ENCODE measurements around the gene CERKL. TPM values are rescaled to one million over a fixed set of nuclear protein-coding genes. Genes with fewer than 3 reads are reported as not detected.

CERKL gene
- polyA plus RNA-seq, 1 donor from 2014 or later, result 13.0 TPM

DNA sequence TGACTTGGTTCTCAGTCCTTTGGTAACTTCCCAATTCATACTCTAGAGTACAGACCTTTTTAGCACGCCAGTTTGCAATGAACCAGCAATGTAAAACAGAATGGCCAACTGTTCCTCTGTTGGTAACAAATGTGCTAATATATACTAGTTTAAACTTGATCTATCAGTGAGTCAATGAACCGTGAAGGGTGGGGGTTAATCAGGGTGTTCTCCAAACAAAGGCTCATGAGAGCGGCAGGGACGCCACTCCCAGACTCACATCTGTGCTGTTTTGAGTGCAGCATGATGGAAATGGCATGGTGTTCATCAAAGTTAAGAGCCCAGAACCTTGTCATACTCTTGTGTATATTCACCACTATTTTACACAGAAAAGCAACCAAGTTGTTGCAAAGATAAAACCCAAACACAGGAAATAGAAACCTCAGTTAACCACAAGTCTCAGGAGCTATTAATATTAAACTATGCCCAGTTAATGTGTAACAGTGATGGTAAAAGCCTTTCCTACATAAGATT lies 70.3 kb downstream of the CERKL start:
- H3K9me3 Mint-ChIP-seq, result peaks cover 0 to 2% (median 0%) of the 10 kb centered on the region in 3 donors
- H3K27ac Mint-ChIP-seq, result no peak overlapping the region
- H3K4me3 Mint-ChIP-seq, result peak overlapping the region in 1 of 4 donors; percentile 46
- H3K4me1 Mint-ChIP-seq, result peaks cover 12 to 17% (median 14%) of the 10 kb centered on the region in 3 donors
- no peaks in the 10 kb centered on the region for H3K36me3 Mint-ChIP-seq
- peaks cover 5% of the 10 kb centered on the region for H3K27me3 Mint-ChIP-seq

DNA sequence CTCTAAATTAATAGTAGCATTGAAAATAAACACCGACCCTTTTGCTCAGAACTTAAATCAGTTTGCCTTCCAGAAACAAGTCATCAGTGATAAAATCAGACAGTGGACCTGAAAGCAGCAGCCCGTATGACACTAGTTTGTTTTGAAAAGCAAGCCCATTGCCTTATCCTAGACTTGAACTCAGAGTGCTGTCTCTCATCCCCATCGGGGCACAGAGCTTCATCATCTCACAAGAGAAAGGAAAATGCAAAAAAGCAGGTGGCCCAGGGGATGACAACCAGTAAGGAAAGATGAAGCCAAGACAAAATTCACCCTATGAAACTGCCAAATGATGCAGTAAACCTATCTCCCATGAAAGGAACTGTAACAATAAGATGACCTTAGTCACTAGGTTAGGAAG lies 71.2 kb downstream of the CERKL start:
- H3K27me3 Mint-ChIP-seq, result peaks cover 5% of the 10 kb centered on the region
- H3K27ac Mint-ChIP-seq, result no peak overlapping the region
- peak overlapping the region in 1 of 4 donors; percentile 40 for H3K4me3 Mint-ChIP-seq
- H3K36me3 Mint-ChIP-seq, result no peaks in the 10 kb centered on the region
- H3K4me1 Mint-ChIP-seq, result peaks cover 12 to 17% (median 14%) of the 10 kb centered on the region in 3 donors
- H3K9me3 Mint-ChIP-seq, result peaks cover 0 to 2% (median 0%) of the 10 kb centered on the region in 3 donors

DNA sequence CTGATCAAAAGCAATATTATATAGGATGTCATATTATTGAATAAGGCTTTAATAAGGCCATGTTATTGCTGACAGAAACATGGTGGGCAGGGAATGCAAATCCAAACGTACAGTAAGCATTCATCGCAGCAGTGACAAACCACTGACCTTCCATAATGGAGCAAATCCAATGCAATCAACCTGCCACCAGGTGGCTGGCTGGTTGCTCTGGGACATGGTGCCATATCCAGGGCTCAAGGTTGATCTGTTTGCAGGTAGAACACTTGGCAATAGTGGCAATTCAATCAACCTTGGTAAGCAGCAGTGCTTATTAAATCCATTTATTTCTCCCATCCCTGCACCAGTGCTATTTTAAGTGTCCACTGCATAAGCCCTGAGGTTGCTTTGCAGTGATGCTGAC lies 75.4 kb downstream of the CERKL start:
- peaks cover 5 to 10% (median 7%) of the 10 kb centered on the region in 3 donors for H3K4me1 Mint-ChIP-seq
- H3K27me3 Mint-ChIP-seq, result peaks cover 1% of the 10 kb centered on the region
- no peak overlapping the region for H3K27ac Mint-ChIP-seq
- no peaks in the 10 kb centered on the region for H3K36me3 Mint-ChIP-seq
- peaks cover 0 to 2% (median 0%) of the 10 kb centered on the region in 3 donors for H3K9me3 Mint-ChIP-seq
- no peak overlapping the region for H3K4me3 Mint-ChIP-seq

DNA sequence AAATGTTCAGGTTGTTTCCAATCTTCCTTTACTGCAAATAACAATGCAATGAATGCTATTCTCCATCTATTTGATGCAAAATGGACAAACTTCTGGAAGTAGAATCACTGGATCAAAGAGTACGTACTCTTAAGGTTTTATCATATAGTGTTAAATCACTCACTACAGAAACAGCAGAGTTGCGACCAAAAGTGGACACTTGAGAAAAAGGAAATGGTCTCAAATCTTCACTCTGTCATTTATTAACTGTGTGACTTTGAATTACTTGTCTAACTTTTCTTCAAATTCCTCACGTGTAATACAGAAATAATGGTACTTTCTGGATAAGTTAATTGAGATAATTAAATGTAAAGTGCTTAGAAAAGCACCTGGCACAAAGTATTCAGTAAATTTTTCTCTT lies 78.1 kb downstream of the CERKL start:
- no peaks in the 10 kb centered on the region for H3K4me1 Mint-ChIP-seq
- H3K27me3 Mint-ChIP-seq, result peaks cover 1% of the 10 kb centered on the region
- no peak overlapping the region for H3K4me3 Mint-ChIP-seq

DNA sequence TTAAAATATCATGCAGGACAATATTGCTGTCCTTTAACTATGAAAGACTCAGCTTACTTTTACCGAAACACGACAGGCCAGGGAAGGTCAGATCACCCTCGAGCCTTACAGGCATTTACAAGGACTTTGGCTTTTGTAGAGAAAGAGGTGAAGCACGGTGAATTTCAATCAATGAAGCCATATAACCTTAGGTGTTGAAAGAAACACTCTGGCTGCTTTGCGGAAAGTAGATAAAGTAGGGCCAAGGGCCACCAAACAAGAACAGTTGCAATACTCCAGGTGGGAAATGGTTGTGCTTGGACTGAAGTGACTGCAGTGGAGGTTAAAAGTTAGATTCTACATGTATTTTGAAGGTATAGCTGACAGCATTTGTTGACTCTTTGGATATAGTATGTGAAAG lies 80.5 kb downstream of the CERKL start:
- no peak overlapping the region for H3K4me3 Mint-ChIP-seq
- H3K27me3 Mint-ChIP-seq, result peaks cover 2% of the 10 kb centered on the region
- H3K9me3 Mint-ChIP-seq, result no peaks in the 10 kb centered on the region
- H3K36me3 Mint-ChIP-seq, result no peaks in the 10 kb centered on the region
- no peak overlapping the region for H3K27ac Mint-ChIP-seq
- no peaks in the 10 kb centered on the region for H3K4me1 Mint-ChIP-seq

More for the DNA sequence above, 78.1 kb downstream of the CERKL start:
- no peaks in the 10 kb centered on the region for H3K9me3 Mint-ChIP-seq
- no peaks in the 10 kb centered on the region for H3K36me3 Mint-ChIP-seq
- no peak overlapping the region for H3K27ac Mint-ChIP-seq

DNA sequence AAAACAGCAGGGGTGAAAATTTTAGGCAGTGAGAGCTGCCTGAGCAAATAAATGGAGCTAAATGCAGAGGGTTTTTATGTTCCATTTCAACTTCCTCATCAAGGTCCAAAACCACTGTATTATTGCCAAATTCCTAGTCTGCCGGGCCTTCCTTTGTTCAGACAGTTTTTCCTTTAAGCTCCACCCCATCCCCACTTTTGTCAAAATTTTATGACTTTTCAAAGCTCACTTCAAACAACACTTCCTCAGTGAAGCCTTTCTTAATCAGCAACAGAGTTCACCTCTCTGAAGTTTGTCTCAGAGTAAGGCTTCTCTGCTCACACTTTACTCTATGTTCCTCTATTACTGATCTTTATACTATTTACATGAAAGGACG lies 81.3 kb downstream of the CERKL start:
- no peaks in the 10 kb centered on the region for H3K4me1 Mint-ChIP-seq
- H3K4me3 Mint-ChIP-seq, result no peak overlapping the region
- no peak overlapping the region for H3K27ac Mint-ChIP-seq
- H3K36me3 Mint-ChIP-seq, result no peaks in the 10 kb centered on the region
- H3K9me3 Mint-ChIP-seq, result no peaks in the 10 kb centered on the region
- peaks cover 2% of the 10 kb centered on the region for H3K27me3 Mint-ChIP-seq

DNA sequence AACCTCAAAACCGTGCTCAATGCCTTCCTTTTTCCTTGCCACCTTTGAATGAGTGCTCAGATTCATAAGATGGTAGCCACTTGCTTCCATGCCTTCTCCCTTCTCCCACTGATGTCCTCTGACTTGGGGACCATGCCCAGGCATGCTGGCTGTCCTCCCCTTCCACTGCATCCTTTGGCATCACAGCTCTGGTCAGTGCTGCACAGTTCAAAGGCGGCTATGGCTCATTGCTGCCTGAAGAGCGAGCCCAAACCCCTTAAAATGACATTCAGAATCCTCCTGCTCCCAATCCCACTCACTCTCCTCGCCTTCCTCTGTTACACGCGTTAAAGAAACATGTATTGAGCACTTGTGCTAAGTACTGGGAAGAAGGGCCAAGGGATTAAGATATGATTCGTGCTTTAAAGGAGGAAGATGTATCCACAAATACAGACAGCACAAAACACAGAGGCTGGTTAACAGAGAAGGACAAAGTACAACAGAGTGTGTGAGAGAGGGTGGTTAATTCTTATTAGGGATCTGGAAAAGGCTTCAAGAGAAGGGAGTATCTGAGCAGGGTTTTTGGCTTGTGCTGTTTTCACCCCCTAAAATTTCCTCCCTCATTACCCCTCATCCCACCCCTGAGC lies 81.8 kb downstream of the CERKL start:
- H3K4me1 Mint-ChIP-seq, result no peaks in the 10 kb centered on the region
- H3K27me3 Mint-ChIP-seq, result peaks cover 2% of the 10 kb centered on the region
- H3K9me3 Mint-ChIP-seq, result no peaks in the 10 kb centered on the region
- no peak overlapping the region for H3K27ac Mint-ChIP-seq
- H3K36me3 Mint-ChIP-seq, result no peaks in the 10 kb centered on the region
- no peak overlapping the region for H3K4me3 Mint-ChIP-seq

DNA sequence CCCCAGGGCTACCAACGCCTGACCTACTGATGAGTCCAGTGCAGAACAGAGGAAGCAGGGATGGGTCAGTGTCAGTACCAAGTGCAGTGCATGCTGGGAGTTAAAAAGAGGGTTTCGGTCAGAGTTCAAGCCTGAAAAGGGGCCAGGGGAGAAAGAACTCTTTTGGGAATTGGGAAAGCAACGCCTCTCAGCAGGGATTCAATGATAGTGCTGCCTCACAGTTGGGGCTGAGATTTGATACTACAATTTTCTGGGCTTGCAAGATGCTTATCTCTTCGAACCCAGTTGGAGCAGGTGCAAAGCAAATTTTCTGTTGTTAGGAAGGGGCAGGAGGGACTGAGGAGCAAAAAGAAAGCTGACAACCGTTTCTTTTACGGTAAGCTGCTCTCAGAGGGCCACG lies 82.6 kb downstream of the CERKL start:
- no peaks in the 10 kb centered on the region for H3K9me3 Mint-ChIP-seq
- H3K4me1 Mint-ChIP-seq, result no peaks in the 10 kb centered on the region
- no peaks in the 10 kb centered on the region for H3K36me3 Mint-ChIP-seq
- H3K4me3 Mint-ChIP-seq, result no peak overlapping the region
- no peak overlapping the region for H3K27ac Mint-ChIP-seq
- peaks cover 2% of the 10 kb centered on the region for H3K27me3 Mint-ChIP-seq

DNA sequence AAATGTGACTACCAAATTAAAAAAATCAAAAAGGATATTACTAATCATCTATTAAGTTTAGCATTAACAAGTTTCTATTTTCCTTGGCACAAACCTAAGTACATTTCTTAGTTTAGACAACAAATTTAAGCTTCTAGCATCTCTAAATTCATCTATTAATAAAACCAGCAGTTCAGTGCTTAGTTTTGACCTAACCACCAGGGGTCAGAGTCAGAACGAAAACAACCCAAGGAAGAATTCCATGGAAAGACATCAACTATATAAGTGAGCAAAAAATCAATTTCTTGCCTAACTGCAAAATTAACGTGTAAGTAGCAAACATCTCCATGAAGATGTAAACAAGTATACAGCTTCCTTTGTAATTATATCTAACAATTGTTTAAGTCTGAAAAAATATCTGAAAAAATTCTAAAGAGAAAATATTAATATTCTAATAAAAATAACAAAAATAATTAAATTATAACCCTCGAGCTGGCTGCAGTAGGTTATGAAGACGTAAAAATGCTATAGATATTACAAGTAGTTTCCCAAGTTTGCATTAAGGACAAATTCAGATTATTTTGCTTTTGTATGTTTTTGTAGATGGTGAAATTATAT lies 83.7 kb downstream of the CERKL start:
- H3K9me3 Mint-ChIP-seq, result no peaks in the 10 kb centered on the region
- H3K4me1 Mint-ChIP-seq, result no peaks in the 10 kb centered on the region
- no peak overlapping the region for H3K4me3 Mint-ChIP-seq
- no peaks in the 10 kb centered on the region for H3K36me3 Mint-ChIP-seq
- H3K27me3 Mint-ChIP-seq, result peaks cover 2% of the 10 kb centered on the region
- H3K27ac Mint-ChIP-seq, result no peak overlapping the region

DNA sequence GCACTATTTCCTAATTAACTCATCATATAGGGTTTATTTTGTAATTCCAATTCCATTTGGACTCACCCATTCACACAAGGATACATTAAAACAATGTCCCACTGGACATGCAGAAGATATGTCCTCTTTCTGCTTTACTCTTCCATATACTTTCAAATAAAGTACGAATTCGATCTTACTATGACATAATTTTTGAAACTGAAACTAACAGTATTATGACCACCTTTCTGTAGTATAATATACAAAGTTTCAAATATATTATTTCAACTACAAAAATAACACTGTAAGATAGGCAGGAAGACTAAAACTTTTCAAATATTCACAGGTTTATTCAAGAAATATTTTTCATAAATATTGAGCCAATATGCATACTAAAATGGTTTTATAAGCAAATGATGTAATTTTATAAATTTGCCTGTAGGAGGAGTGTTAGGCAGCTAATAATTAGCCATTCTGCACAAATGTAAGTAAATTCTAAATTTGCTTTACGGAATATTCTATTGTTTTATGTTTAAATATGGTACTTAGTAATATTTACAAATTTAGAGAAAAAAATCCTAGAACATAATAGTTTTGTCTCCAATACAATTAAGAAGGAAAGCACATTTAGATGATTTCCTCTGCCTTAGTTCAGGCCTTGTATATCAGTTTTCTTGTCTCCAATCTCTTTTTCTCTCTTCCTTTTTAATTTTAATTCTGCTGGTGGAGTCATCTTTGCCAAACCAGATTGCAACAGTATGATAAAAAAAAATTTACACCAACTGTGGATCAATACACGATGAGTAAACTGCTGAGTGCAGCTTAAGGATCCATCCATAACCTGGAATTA lies 85.9 kb downstream of the CERKL start:
- H3K4me3 Mint-ChIP-seq, result no peak overlapping the region

DNA sequence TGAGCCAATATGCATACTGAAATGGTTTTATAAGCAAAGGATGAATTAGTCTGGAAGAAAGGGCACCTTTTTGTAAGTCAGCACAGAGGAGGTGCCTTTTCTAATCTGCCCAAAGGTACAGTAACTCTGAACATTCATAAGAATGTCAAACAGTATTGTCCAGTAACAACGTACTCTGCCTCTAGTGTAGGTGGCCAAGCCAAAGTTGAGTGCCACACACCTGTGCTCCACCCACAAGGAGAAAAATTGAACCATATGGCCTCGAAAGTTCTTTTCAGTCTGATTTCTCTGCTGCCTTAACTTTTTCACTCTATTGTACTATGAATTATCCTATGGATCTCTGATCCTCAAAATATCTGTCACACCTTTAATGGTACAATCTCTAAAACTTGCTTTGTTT lies 86.8 kb downstream of the CERKL start:
- H3K4me3 Mint-ChIP-seq, result no peak overlapping the region
- H3K9me3 Mint-ChIP-seq, result no peaks in the 10 kb centered on the region
- no peaks in the 10 kb centered on the region for H3K4me1 Mint-ChIP-seq
- H3K27ac Mint-ChIP-seq, result no peak overlapping the region
- H3K27me3 Mint-ChIP-seq, result peaks cover 2% of the 10 kb centered on the region
- H3K36me3 Mint-ChIP-seq, result no peaks in the 10 kb centered on the region

More for the DNA sequence above, 85.9 kb downstream of the CERKL start:
- Mint-ChIP-seq H3K36me3 (no peaks in the 10 kb centered on the region), H3K4me1 (no peaks in the 10 kb centered on the region), H3K9me3 (no peaks in the 10 kb centered on the region), H3K27ac (no peak overlapping the region), H3K27me3 (peaks cover 2% of the 10 kb centered on the region)

DNA sequence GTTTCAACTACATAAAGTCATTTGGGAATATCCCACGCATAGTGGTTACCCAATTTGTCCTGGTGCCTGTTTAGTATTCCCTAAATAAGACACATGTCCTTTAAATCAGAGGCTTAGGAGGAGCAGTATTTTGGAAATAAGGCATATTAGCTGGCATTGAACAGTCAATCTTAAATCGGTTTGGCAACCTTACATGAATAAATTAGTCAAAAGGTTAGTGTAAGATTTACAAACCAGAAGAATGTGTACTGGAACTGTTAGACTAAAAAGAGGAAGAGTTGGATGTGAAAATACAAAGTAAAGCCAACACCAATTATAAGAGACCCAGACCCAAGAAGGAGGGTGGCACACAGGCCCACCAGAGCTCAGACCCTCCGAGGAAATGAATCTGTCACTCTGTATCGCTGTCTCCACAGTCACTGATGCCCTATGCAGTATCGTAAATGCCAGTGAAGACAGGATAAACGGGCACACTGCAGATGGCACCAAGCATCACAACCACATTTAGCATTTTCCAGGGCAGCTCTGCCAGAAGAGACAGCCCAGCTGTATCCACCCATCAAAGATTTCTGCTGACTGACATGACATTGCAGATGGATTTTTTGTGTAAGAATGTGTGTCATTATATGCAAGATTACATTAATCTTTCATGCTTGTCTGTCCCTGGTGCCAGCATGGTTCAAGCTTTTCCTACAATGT lies 90.4 kb downstream of the CERKL start:
- Mint-ChIP-seq H3K4me3 (no peak overlapping the region), H3K36me3 (no peaks in the 10 kb centered on the region), H3K9me3 (no peaks in the 10 kb centered on the region), H3K27me3 (no peaks in the 10 kb centered on the region), H3K27ac (no peak overlapping the region), H3K4me1 (no peaks in the 10 kb centered on the region)

DNA sequence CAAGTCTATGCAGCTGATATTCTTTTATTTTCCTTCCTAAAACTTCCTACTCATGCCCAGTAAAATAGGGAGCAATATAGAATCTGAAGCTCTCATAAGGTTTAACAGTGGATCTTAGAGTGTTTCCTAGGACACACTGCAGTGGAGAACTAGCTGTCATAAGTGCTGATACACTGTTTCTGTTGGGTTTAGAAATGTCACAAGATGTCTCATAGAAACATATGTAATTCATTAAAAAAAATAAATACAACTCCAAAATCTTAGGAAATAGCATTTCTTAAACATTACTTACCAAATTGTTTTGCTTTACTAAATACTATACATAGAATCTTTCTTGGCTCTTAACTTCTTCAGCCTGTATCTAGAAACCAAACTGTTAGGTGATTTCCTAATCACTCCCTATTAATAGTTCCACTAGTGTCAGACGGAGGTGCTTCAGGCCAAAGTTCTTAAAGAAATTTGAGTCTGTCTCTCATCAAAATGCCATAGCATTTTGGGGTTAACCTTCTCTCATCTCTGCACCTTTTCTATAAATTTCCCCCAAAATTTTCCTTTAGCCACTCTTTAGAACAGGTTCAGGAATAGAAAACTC lies 93.7 kb downstream of the CERKL start:
- Mint-ChIP-seq H3K4me3 (no peak overlapping the region), H3K9me3 (no peaks in the 10 kb centered on the region), H3K4me1 (no peaks in the 10 kb centered on the region), H3K27ac (no peak overlapping the region), H3K36me3 (peaks cover 2% of the 10 kb centered on the region), H3K27me3 (no peaks in the 10 kb centered on the region)

DNA sequence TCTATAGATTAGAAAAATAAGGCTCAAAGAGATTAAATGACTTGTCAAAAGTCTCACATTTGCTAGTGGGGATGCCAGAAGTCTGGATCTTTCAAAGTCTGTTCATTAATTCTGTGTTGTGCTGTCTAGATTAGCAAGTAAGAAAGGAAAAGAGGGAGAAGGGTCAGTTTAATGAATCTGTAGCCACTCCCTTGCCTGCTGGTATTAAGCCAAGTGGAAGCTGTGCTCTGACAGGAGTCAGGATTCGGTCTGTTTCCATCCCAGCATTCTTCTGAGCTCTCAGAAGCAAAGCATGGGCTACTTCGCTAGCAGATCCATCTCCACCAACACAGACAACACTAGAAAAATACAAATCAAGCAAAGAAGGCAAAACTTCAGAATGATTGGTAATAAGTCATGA lies 98.5 kb downstream of the CERKL start:
- Mint-ChIP-seq H3K9me3 (no peaks in the 10 kb centered on the region), H3K27ac (no peak overlapping the region), H3K4me3 (no peak overlapping the region), H3K27me3 (no peaks in the 10 kb centered on the region), H3K36me3 (peaks cover 2% of the 10 kb centered on the region), H3K4me1 (peaks cover 0 to 3% (median 0%) of the 10 kb centered on the region in 3 donors)
